ENCODE results near the gene SLC25A26.

DNA sequence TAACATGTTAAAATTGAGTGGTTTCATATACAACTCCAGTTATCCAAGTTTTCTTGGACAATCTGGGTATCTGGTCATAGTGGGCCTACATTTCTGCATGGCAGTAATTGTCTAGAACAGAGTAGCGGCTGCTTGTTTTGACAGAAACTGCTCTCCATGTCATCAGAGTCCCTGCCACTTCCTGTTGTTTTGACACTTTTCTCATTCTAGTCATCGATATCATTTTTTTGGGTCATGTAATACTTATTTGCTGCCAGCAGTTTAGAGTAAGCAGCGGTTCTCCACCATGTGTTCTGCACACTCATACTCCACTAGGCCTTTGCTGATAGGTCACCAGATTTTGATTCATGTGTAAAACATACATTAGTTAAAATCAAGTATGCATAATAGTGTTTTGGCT is 81.5 kb downstream of the SLC25A26 start:
- TF ChIP-seq ZNF326 (CRISPR knock-in tag; IDR thresholded peaks at IDR 0.05; ENCODE audit: borderline replicate concordance): no peak
- TF ChIP-seq, protein P1, sequence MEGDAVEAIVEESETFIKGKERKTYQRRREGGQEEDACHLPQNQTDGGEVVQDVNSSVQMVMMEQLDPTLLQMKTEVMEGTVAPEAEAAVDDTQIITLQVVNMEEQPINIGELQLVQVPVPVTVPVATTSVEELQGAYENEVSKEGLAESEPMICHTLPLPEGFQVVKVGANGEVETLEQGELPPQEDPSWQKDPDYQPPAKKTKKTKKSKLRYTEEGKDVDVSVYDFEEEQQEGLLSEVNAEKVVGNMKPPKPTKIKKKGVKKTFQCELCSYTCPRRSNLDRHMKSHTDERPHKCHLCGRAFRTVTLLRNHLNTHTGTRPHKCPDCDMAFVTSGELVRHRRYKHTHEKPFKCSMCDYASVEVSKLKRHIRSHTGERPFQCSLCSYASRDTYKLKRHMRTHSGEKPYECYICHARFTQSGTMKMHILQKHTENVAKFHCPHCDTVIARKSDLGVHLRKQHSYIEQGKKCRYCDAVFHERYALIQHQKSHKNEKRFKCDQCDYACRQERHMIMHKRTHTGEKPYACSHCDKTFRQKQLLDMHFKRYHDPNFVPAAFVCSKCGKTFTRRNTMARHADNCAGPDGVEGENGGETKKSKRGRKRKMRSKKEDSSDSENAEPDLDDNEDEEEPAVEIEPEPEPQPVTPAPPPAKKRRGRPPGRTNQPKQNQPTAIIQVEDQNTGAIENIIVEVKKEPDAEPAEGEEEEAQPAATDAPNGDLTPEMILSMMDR (CRISPR knock-in tag; IDR thresholded peaks at IDR 0.05): no peak
- TF ChIP-seq, protein P2, sequence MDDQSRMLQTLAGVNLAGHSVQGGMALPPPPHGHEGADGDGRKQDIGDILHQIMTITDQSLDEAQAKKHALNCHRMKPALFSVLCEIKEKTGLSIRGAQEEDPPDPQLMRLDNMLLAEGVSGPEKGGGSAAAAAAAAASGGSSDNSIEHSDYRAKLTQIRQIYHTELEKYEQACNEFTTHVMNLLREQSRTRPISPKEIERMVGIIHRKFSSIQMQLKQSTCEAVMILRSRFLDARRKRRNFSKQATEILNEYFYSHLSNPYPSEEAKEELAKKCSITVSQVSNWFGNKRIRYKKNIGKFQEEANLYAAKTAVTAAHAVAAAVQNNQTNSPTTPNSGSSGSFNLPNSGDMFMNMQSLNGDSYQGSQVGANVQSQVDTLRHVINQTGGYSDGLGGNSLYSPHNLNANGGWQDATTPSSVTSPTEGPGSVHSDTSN (CRISPR knock-in tag; IDR thresholded peaks at IDR 0.05; ENCODE audit: borderline replicate concordance): no peak
